Activated T-helper 2 cell treated with anti-CD3 and anti-CD28 coated beads, Interferon-gamma antibody, Interleukin-2, Interleukin-4, amounts not matched to agents 10 μg/mL and 5 μg/mL and 100 μg/mL, durations not matched to agents 14 hours and 24 hours and 36 hours (primary cell): ENCODE measurements around the gene SPR. TPM values are rescaled to one million over a fixed set of nuclear protein-coding genes. Genes with fewer than 3 reads are reported as not detected.

ENCODE experiments used
- DNase-seq: peaks from one replicate; pipeline ENCODE4 v3.0.0; 2021; ENCODE audit warnings: low spot score
- H3K27ac Mint-ChIP-seq: one replicate; pipeline ENCODE4 v1.8.0; 2021; ENCODE audit warnings: mixed read lengths
- H3K27me3 Mint-ChIP-seq: one replicate; pipeline ENCODE4 v1.8.0; 2021; ENCODE audit warnings: low read depth, mixed read lengths
- H3K36me3 Mint-ChIP-seq: one replicate; pipeline ENCODE4 v1.8.0; 2021; ENCODE audit warnings: low read depth, mixed read lengths
- H3K4me1 Mint-ChIP-seq: one replicate; pipeline ENCODE4 v1.8.0; 2021; ENCODE audit warnings: low read depth, mixed read lengths
- H3K4me3 Mint-ChIP-seq: one replicate; pipeline ENCODE4 v1.8.0; 2021; ENCODE audit warnings: low read depth, mild to moderate bottlenecking, moderate library complexity, mixed read lengths
- H3K9me3 Mint-ChIP-seq: one replicate; pipeline ENCODE4 v1.8.0; 2021; ENCODE audit warnings: mixed read lengths
- intact Hi-C: fragments of 100-400 bp; cut with micrococcal nuclease; formaldehyde crosslinking; loops from one replicate; pipeline ENCODE4 v1.15.1; 2023
- total RNA-seq: library from RNA; stranded (reverse); gene quantifications from 2 replicates; pipeline ENCODE4 v1.2.3, GENCODE V29; 2022

The SPR gene
- total RNA-seq, result 9.5 and 9.9 TPM in 2 replicates

GRCh38 chr2:72887032-72887739 is at the start of gene SPR:
Gene SPR (plus strand): TSS chr2:72887408. CDS start chr2:72887433, 25 bp downstream.
- peak within 1 kb of the TSS; percentile 77 for H3K4me3 Mint-ChIP-seq
- H3K9me3 Mint-ChIP-seq, result no peaks in the 10 kb centered on the region
- DNase-seq, result peak; percentile 60
- H3K4me1 Mint-ChIP-seq, result peaks cover 1% of the 10 kb centered on the region
- H3K27me3 Mint-ChIP-seq, result peaks cover 24% of the 10 kb centered on the region
- H3K27ac Mint-ChIP-seq, result no peak within 1 kb of the TSS
- no peaks in the 10 kb centered on the region for H3K36me3 Mint-ChIP-seq
- intact Hi-C loops, result loop anchor here (5.0 kb wide), 1 partner anchor 275 kb away; no protein-coding TSS in a partner anchor

DNA sequence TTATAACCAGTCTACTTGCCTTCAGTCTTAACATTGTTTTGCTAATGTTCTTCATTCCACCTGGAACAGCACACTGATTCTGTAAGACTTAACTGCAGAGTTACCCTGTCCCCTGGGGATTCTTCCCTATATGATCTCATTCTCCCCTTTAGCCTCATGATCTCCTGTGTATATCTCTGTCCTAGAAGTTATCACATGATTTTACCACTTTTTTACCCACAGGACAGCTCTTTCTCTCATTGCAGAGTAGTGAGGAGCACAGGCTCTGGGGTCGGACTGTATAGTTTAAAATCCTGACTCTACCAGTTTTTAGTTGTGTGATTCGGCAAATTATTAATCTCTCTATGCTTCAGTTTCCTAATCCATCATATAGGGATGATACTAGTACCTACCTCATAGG is 47.1 kb upstream of the SPR start:
- Mint-ChIP-seq H3K36me3 (no peaks in the 10 kb centered on the region), H3K4me1 (peaks cover 2% of the 10 kb centered on the region), H3K4me3 (no peak overlapping the region), H3K27ac (no peak overlapping the region), H3K9me3 (no peaks in the 10 kb centered on the region), H3K27me3 (peaks cover 21% of the 10 kb centered on the region)
- intact Hi-C loops, result no loop called here
- no peak for DNase-seq

GRCh38 chr2:72841462-72842125 is 45.6 kb upstream of the SPR start:
- intact Hi-C loops, result no loop called here
- Mint-ChIP-seq H3K27me3 (peaks cover 13% of the 10 kb centered on the region), H3K9me3 (no peaks in the 10 kb centered on the region), H3K27ac (no peak overlapping the region), H3K36me3 (no peaks in the 10 kb centered on the region), H3K4me1 (peaks cover 2% of the 10 kb centered on the region), H3K4me3 (no peak overlapping the region)
- DNase-seq, result no peak

- Mint-ChIP-seq H3K4me3 (no peak overlapping the region), H3K36me3 (no peaks in the 10 kb centered on the region), H3K9me3 (no peaks in the 10 kb centered on the region), H3K27me3 (peaks cover 10% of the 10 kb centered on the region), H3K27ac (no peak overlapping the region), H3K4me1 (peaks cover 2% of the 10 kb centered on the region)
- intact Hi-C loops, result no loop called here
- DNase-seq, result no peak
Measured at GRCh38 chr2:72843301-72843700, 43.9 kb upstream of the SPR start.

GRCh38 chr2:72846171-72847095 is 40.8 kb upstream of the SPR start:
- intact Hi-C loops, result loop anchor here (2.0 kb wide), 1 partner anchor 16 kb away; no protein-coding TSS in a partner anchor
- Mint-ChIP-seq H3K36me3 (no peaks in the 10 kb centered on the region), H3K4me1 (peaks cover 2% of the 10 kb centered on the region), H3K27me3 (peaks cover 5% of the 10 kb centered on the region), H3K9me3 (no peaks in the 10 kb centered on the region), H3K27ac (no peak overlapping the region), H3K4me3 (no peak overlapping the region)
- no peak for DNase-seq

- no peak for DNase-seq
- Mint-ChIP-seq H3K27ac (no peak overlapping the region), H3K27me3 (peaks cover 7% of the 10 kb centered on the region), H3K4me3 (no peak overlapping the region), H3K36me3 (no peaks in the 10 kb centered on the region), H3K4me1 (peaks cover 2% of the 10 kb centered on the region), H3K9me3 (no peaks in the 10 kb centered on the region)
- intact Hi-C loops, result loop anchor here (2.0 kb wide), 1 partner anchor 17 kb away; no protein-coding TSS in a partner anchor
Measured at GRCh38 chr2:72847534-72848315, 39.5 kb upstream of the SPR start.

- Mint-ChIP-seq H3K4me1 (peaks cover 2% of the 10 kb centered on the region), H3K36me3 (no peaks in the 10 kb centered on the region), H3K27me3 (peaks cover 9% of the 10 kb centered on the region), H3K9me3 (no peaks in the 10 kb centered on the region), H3K27ac (no peak overlapping the region), H3K4me3 (no peak overlapping the region)
- intact Hi-C loops, result no loop called here
- no peak for DNase-seq
Measured at GRCh38 chr2:72848436-72849137, 38.6 kb upstream of the SPR start.

- intact Hi-C loops, result no loop called here
- no peak overlapping the region for H3K4me3 Mint-ChIP-seq
- H3K9me3 Mint-ChIP-seq, result no peaks in the 10 kb centered on the region
- no peak overlapping the region for H3K27ac Mint-ChIP-seq
- peaks cover 2% of the 10 kb centered on the region for H3K4me1 Mint-ChIP-seq
- no peaks in the 10 kb centered on the region for H3K36me3 Mint-ChIP-seq
- no peak for DNase-seq
- peaks cover 12% of the 10 kb centered on the region for H3K27me3 Mint-ChIP-seq
Measured at GRCh38 chr2:72849138-72849462, 38.1 kb upstream of the SPR start.

DNA sequence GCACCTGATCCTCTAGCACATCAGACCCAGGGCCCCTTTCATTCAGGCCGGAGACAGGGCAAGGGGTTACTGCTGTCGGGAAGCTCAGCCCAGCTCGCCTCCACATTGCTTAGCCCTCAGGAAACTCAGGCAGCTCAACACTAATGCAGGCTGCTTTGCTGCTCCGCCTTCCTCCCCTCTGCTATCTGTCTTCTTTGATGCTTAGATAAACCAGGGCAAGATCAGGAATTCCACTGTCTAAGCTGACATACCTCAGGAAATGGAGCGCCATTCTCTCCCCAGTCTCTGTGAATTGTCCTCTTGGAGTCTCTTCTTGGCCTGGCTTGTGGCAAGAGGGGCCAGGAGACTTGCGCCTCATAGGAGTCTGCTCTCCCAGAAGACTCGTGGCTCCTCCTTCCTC is 35.9 kb upstream of the SPR start:
- H3K4me1 Mint-ChIP-seq, result no peaks in the 10 kb centered on the region
- intact Hi-C loops, result no loop called here
- H3K9me3 Mint-ChIP-seq, result no peaks in the 10 kb centered on the region
- H3K27ac Mint-ChIP-seq, result no peak overlapping the region
- H3K27me3 Mint-ChIP-seq, result peaks cover 24% of the 10 kb centered on the region
- no peaks in the 10 kb centered on the region for H3K36me3 Mint-ChIP-seq
- H3K4me3 Mint-ChIP-seq, result no peak overlapping the region
- DNase-seq, result no peak

DNA sequence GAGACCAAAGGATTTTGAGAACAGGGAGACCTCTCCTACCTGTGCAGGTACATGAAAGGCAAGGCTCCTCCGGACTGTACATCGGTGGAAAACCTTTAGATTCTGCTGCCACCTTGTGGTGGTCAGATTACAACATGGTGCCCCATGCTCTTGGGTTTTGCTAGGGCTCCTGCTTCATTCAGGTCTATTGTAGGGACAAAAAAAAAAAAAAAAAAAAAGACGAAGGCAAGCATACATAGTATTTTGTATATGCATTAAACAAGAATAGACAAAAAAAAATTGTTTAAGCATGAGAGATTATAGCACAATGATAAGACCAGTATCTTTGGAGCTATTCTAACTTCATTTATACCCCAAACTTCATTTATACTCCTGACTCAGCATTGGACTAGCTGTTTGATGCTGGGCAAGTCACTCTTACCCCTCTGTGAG is 27.4 kb upstream of the SPR start:
- DNase-seq, result peak; percentile 27
- Mint-ChIP-seq H3K27ac (no peak overlapping the region), H3K36me3 (no peaks in the 10 kb centered on the region), H3K9me3 (no peaks in the 10 kb centered on the region), H3K4me3 (no peak overlapping the region), H3K4me1 (peaks cover 11% of the 10 kb centered on the region), H3K27me3 (peaks cover 49% of the 10 kb centered on the region)
- intact Hi-C loops, result loop anchor here (5.0 kb wide), 1 partner anchor 57 kb away; the partner anchor contains the start of gene EMX1

GRCh38 chr2:72862239-72862988 is 24.8 kb upstream of the SPR start:
- peak; percentile 81 for DNase-seq
- Mint-ChIP-seq H3K36me3 (no peaks in the 10 kb centered on the region), H3K27ac (no peak overlapping the region), H3K9me3 (no peaks in the 10 kb centered on the region), H3K4me3 (peak overlapping the region; percentile 49), H3K27me3 (peaks cover 35% of the 10 kb centered on the region), H3K4me1 (peaks cover 11% of the 10 kb centered on the region)
- intact Hi-C loops, result loop anchor here (1.0 to 5.0 kb wide), 3 partner anchors 38 to 91 kb away; partner anchors contain the start of gene EMX1
